ENCODE results near the gene ZBTB21.

Gene ZBTB21

GRCh38 chr21:41980561-41980960 lies 29.6 kb downstream of the ZBTB21 start:
- Histone ChIP-seq H3K9ac (ENCODE audit: low read depth, low read length) (no peak overlapping the region), H3K27ac (ENCODE audit: low read length) (no peak overlapping the region), H3K27me3 (ENCODE audit: insufficient read depth, low read length) (no peaks in the 10 kb centered on the region), H3K36me3 (ENCODE audit: insufficient read depth, low read depth, low read length) (no peaks in the 10 kb centered on the region), H3K4me1 (ENCODE audit: insufficient read depth, low read length) (no peaks in the 10 kb centered on the region), H3K4me3 (ENCODE audit: low read length) (no peak overlapping the region), H3K9me3 (ENCODE audit: insufficient read depth, low read depth, low read length) (peaks cover 10% of the 10 kb centered on the region; the same call in 1 of the 2 replicates)

- Histone ChIP-seq H3K36me3 (ENCODE audit: insufficient read depth, low read depth, low read length) (no peaks in the 10 kb centered on the region), H3K9ac (ENCODE audit: low read depth, low read length) (no peak overlapping the region), H3K4me3 (ENCODE audit: low read length) (no peak overlapping the region), H3K9me3 (ENCODE audit: insufficient read depth, low read depth, low read length) (peaks cover 10% of the 10 kb centered on the region; the same call in 1 of the 2 replicates), H3K27me3 (ENCODE audit: insufficient read depth, low read length) (no peaks in the 10 kb centered on the region), H3K27ac (ENCODE audit: low read length) (no peak overlapping the region), H3K4me1 (ENCODE audit: insufficient read depth, low read length) (no peaks in the 10 kb centered on the region)
These were observed 30.3 kb downstream of the ZBTB21 start for GRCh38 chr21:41979751-41980369.

GRCh38 chr21:41979335-41979734 lies 30.8 kb downstream of the ZBTB21 start:
- Histone ChIP-seq H3K4me3 (ENCODE audit: low read length) (no peak overlapping the region), H3K27ac (ENCODE audit: low read length) (no peak overlapping the region), H3K9me3 (ENCODE audit: insufficient read depth, low read depth, low read length) (peaks cover 10% of the 10 kb centered on the region; the same call in 1 of the 2 replicates), H3K36me3 (ENCODE audit: insufficient read depth, low read depth, low read length) (no peaks in the 10 kb centered on the region), H3K27me3 (ENCODE audit: insufficient read depth, low read length) (no peaks in the 10 kb centered on the region), H3K9ac (ENCODE audit: low read depth, low read length) (no peak overlapping the region), H3K4me1 (ENCODE audit: insufficient read depth, low read length) (no peaks in the 10 kb centered on the region)

GRCh38 chr21:41977034-41977950 lies 32.9 kb downstream of the ZBTB21 start:
- Histone ChIP-seq H3K9ac (ENCODE audit: low read depth, low read length) (no peak overlapping the region), H3K4me1 (ENCODE audit: insufficient read depth, low read length) (no peaks in the 10 kb centered on the region), H3K4me3 (ENCODE audit: low read length) (no peak overlapping the region), H3K9me3 (ENCODE audit: insufficient read depth, low read depth, low read length) (peaks cover 10% of the 10 kb centered on the region; the same call in 1 of the 2 replicates), H3K36me3 (ENCODE audit: insufficient read depth, low read depth, low read length) (no peaks in the 10 kb centered on the region), H3K27ac (ENCODE audit: low read length) (no peak overlapping the region), H3K27me3 (ENCODE audit: insufficient read depth, low read length) (no peaks in the 10 kb centered on the region)

GRCh38 chr21:41976611-41977010 lies 33.5 kb downstream of the ZBTB21 start:
- H3K4me1 ChIP-seq (ENCODE audit: insufficient read depth, low read length), result no peaks in the 10 kb centered on the region
- H3K9me3 ChIP-seq (ENCODE audit: insufficient read depth, low read depth, low read length), result peaks cover 10% of the 10 kb centered on the region; the same call in 1 of the 2 replicates
- H3K36me3 ChIP-seq (ENCODE audit: insufficient read depth, low read depth, low read length), result no peaks in the 10 kb centered on the region
- no peaks in the 10 kb centered on the region for H3K27me3 ChIP-seq (ENCODE audit: insufficient read depth, low read length)
- no peak overlapping the region for H3K9ac ChIP-seq (ENCODE audit: low read depth, low read length)
- H3K27ac ChIP-seq (ENCODE audit: low read length), result no peak overlapping the region
- no peak overlapping the region for H3K4me3 ChIP-seq (ENCODE audit: low read length)

GRCh38 chr21:41975391-41976272 lies 34.5 kb downstream of the ZBTB21 start:
- Histone ChIP-seq H3K27ac (ENCODE audit: low read length) (no peak overlapping the region), H3K9ac (ENCODE audit: low read depth, low read length) (no peak overlapping the region), H3K27me3 (ENCODE audit: insufficient read depth, low read length) (no peaks in the 10 kb centered on the region), H3K4me1 (ENCODE audit: insufficient read depth, low read length) (no peaks in the 10 kb centered on the region), H3K9me3 (ENCODE audit: insufficient read depth, low read depth, low read length) (peaks cover 10% of the 10 kb centered on the region; the same call in 1 of the 2 replicates), H3K4me3 (ENCODE audit: low read length) (no peak overlapping the region), H3K36me3 (ENCODE audit: insufficient read depth, low read depth, low read length) (no peaks in the 10 kb centered on the region)

- Histone ChIP-seq H3K4me3 (ENCODE audit: low read length) (no peak overlapping the region), H3K27ac (ENCODE audit: low read length) (no peak overlapping the region)
These were observed 35.5 kb downstream of the ZBTB21 start for GRCh38 chr21:41974752-41975053.

GRCh38 chr21:41973861-41974751 lies 36.1 kb downstream of the ZBTB21 start:
- H3K27ac ChIP-seq (ENCODE audit: low read length), result no peak overlapping the region
- H3K4me3 ChIP-seq (ENCODE audit: low read length), result no peak overlapping the region
- H3K9me3 ChIP-seq (ENCODE audit: insufficient read depth, low read depth, low read length), result peaks cover 2% of the 10 kb centered on the region; the same call in 1 of the 2 replicates
- no peaks in the 10 kb centered on the region for H3K36me3 ChIP-seq (ENCODE audit: insufficient read depth, low read depth, low read length)
- no peak overlapping the region for H3K9ac ChIP-seq (ENCODE audit: low read depth, low read length)
- no peaks in the 10 kb centered on the region for H3K4me1 ChIP-seq (ENCODE audit: insufficient read depth, low read length)
- H3K27me3 ChIP-seq (ENCODE audit: insufficient read depth, low read length), result no peaks in the 10 kb centered on the region

More at GRCh38 chr21:41974752-41975053, 35.5 kb downstream of the ZBTB21 start:
- peaks cover 8% of the 10 kb centered on the region; the same call in 1 of the 2 replicates for H3K9me3 ChIP-seq (ENCODE audit: insufficient read depth, low read depth, low read length)
- H3K4me1 ChIP-seq (ENCODE audit: insufficient read depth, low read length), result no peaks in the 10 kb centered on the region
- H3K27me3 ChIP-seq (ENCODE audit: insufficient read depth, low read length), result no peaks in the 10 kb centered on the region
- H3K9ac ChIP-seq (ENCODE audit: low read depth, low read length), result no peak overlapping the region
- no peaks in the 10 kb centered on the region for H3K36me3 ChIP-seq (ENCODE audit: insufficient read depth, low read depth, low read length)

GRCh38 chr21:41973427-41973831 lies 36.7 kb downstream of the ZBTB21 start:
- Histone ChIP-seq H3K27me3 (ENCODE audit: insufficient read depth, low read length) (no peaks in the 10 kb centered on the region), H3K9me3 (ENCODE audit: insufficient read depth, low read depth, low read length) (no peaks in the 10 kb centered on the region), H3K4me3 (ENCODE audit: low read length) (no peak overlapping the region), H3K27ac (ENCODE audit: low read length) (no peak overlapping the region), H3K9ac (ENCODE audit: low read depth, low read length) (no peak overlapping the region), H3K4me1 (ENCODE audit: insufficient read depth, low read length) (no peaks in the 10 kb centered on the region), H3K36me3 (ENCODE audit: insufficient read depth, low read depth, low read length) (no peaks in the 10 kb centered on the region)

GRCh38 chr21:41972511-41973205 lies 37.5 kb downstream of the ZBTB21 start:
- Histone ChIP-seq H3K9me3 (ENCODE audit: insufficient read depth, low read depth, low read length) (no peaks in the 10 kb centered on the region), H3K4me3 (ENCODE audit: low read length) (no peak overlapping the region), H3K4me1 (ENCODE audit: insufficient read depth, low read length) (no peaks in the 10 kb centered on the region), H3K27me3 (ENCODE audit: insufficient read depth, low read length) (no peaks in the 10 kb centered on the region), H3K36me3 (ENCODE audit: insufficient read depth, low read depth, low read length) (no peaks in the 10 kb centered on the region), H3K27ac (ENCODE audit: low read length) (no peak overlapping the region), H3K9ac (ENCODE audit: low read depth, low read length) (no peak overlapping the region)

Measured in iPS-20b (cell line).